Endometrial microvascular endothelial cells (primary cell): ENCODE results near the gene NIM1K. TPM values are rescaled to one million over a fixed set of nuclear protein-coding genes. Genes with fewer than 3 reads are reported as not detected.

Experiments
- total RNA-seq: library from RNA; depleted of rRNA; stranded (reverse); fragments of >200 nt; gene quantifications from one replicate; pipeline ENCODE4 v1.2.3, GENCODE V29; 2015; ENCODE audit errors: inconsistent ontology term

Gene NIM1K
- total RNA-seq, 1 donor from 2014 or later, result not detected

Other genes with a start within 250 kb of the NIM1K start
- 11.1 TPM for gene ANXA2R, start 151.9 kb upstream of the NIM1K start, total RNA-seq
- gene ZNF131, start 71.3 kb upstream of the NIM1K start, total RNA-seq, result 13.2 TPM
- gene HMGCS1, start 121.2 kb downstream of the NIM1K start, total RNA-seq, result 11.4 TPM
- not detected for gene CCL28, start 220.2 kb downstream of the NIM1K start, total RNA-seq